Bone marrow (tissue), 2 donors: Measurements from ENCODE around the gene DDX56.
A peak's percentile ranks its signal among the peaks of the same experiment; 100 is the strongest.
"Not testable (repeated sequence)": the region's sequence is repeated elsewhere in the genome, so short reads cannot be mapped to it uniquely, and the experiment has no call there.

Experiments
- DNase-seq, 2 donors: peaks; one replicate each; lab custom pipeline; 2025; lab: John Stamatoyannopoulos, UW

Gene DDX56

GRCh38 chr7:44597181-44597580 is 23.5 kb upstream of the DDX56 start:
- DNase-seq = not testable (repeated sequence)

- DNase-seq = no peak
Observed at GRCh38 chr7:44595934-44596635, 22.4 kb upstream of the DDX56 start.

- DNase-seq = no peak
Observed at GRCh38 chr7:44590910-44591309, 17.2 kb upstream of the DDX56 start.

- peak; percentile 2 to 73 for DNase-seq
Observed at GRCh38 chr7:44587843-44588711, 14.4 kb upstream of the DDX56 start.

- no peak for DNase-seq
Observed at GRCh38 chr7:44583146-44583865, 9.6 kb upstream of the DDX56 start.

- peak; percentile 97 to 100 for DNase-seq
Observed at GRCh38 chr7:44581879-44582603, 8.3 kb upstream of the DDX56 start, which contains the start of gene TMED4. Gene TMED4, minus strand, starts transcription at chr7:44582231. Its CDS starts 25 bp downstream, at chr7:44582206.

GRCh38 chr7:44580945-44581878 is 7.5 kb upstream of the DDX56 start:
- DNase-seq = no peak

- DNase-seq = no peak
Observed at GRCh38 chr7:44576228-44576627, 2.5 kb upstream of the DDX56 start.

- DNase-seq = no peak
Observed at GRCh38 chr7:44575054-44575453, 1.3 kb upstream of the DDX56 start.

GRCh38 chr7:44574287-44574872 is 672 bp upstream of the DDX56 start:
- no peak for DNase-seq

GRCh38 chr7:44572771-44573170 is 937 bp downstream of the DDX56 start:
- no peak for DNase-seq

- DNase-seq = no peak
Observed at GRCh38 chr7:44569959-44570358, 3.7 kb downstream of the DDX56 start.

- DNase-seq = no peak
Observed at GRCh38 chr7:44568771-44569560, 4.7 kb downstream of the DDX56 start.

GRCh38 chr7:44567884-44568283 is 5.8 kb downstream of the DDX56 start:
- DNase-seq = no peak

GRCh38 chr7:44566680-44567079 is 7.0 kb downstream of the DDX56 start:
- no peak for DNase-seq

- DNase-seq = no peak
Observed at GRCh38 chr7:44565795-44566559, 7.7 kb downstream of the DDX56 start.

- peak in 1 of 2 donors; percentile 25 for DNase-seq
Observed at GRCh38 chr7:44565097-44565794, 8.5 kb downstream of the DDX56 start.

- DNase-seq = no peak
Observed at GRCh38 chr7:44564606-44565005, 9.1 kb downstream of the DDX56 start.
